GM12875 (cell line): ENCODE measurements around the gene DUSP16.
A peak's percentile ranks its signal among the peaks of the same experiment; 100 is the strongest.

ENCODE experiments used
- H3K4me3 ChIP-seq: one replicate; pipeline ENCODE4 v1.5.1; 2011; ENCODE audit warnings: low read depth, low read length, control low read depth
- TF ChIP-seq, protein P1 (sequence below): IDR thresholded peaks from 2 replicates; pipeline ENCODE4 v1.5.1; 2011; ENCODE audit warnings: low read depth, mild to moderate bottlenecking, control low read depth, inconsistent platforms, low read length, moderate library complexity, borderline replicate concordance; ENCODE audit not compliant: insufficient read depth

Gene DUSP16, protein sequence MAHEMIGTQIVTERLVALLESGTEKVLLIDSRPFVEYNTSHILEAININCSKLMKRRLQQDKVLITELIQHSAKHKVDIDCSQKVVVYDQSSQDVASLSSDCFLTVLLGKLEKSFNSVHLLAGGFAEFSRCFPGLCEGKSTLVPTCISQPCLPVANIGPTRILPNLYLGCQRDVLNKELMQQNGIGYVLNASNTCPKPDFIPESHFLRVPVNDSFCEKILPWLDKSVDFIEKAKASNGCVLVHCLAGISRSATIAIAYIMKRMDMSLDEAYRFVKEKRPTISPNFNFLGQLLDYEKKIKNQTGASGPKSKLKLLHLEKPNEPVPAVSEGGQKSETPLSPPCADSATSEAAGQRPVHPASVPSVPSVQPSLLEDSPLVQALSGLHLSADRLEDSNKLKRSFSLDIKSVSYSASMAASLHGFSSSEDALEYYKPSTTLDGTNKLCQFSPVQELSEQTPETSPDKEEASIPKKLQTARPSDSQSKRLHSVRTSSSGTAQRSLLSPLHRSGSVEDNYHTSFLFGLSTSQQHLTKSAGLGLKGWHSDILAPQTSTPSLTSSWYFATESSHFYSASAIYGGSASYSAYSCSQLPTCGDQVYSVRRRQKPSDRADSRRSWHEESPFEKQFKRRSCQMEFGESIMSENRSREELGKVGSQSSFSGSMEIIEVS

DNA sequence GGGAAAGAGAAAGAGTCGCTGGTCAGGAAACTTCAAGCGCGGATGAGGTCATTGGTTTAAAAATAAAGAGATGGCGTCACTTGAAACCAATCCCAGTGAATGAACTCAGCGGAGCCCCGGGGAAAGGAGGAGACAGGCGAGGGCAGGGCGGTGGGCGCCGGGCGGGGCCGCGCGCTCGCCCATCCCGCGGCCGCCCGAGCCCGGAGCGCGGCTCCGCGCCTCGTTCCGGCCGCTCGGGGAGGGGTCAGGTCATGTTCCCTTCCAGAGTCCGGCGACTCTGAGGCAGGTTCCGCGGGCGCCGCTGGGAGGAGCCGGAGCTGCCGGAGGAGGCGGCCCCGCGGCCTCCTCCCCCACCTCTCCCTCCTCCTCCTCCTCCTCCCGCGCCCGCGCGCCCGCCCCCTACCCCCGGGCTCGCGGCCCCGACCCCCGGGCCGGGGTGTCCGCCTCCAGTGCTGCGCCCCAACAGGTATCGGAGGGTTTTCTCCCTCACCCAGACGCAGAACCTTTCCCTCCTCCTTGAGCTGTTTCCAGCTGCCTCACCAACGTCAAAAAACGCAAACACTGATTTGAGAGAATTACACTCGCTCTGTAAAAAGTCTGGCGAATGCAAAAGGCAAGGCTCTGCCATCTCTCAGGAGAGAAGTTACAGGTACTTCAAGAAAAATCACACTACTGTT, at the start of gene DUSP16:
Gene DUSP16, minus strand, starts transcription at position 279 of the 677 bp plus-strand sequence. CDS start 41,765 bp downstream, outside the sequence.
- H3K4me3 ChIP-seq = peak within 1 kb of the TSS; percentile 75

DNA sequence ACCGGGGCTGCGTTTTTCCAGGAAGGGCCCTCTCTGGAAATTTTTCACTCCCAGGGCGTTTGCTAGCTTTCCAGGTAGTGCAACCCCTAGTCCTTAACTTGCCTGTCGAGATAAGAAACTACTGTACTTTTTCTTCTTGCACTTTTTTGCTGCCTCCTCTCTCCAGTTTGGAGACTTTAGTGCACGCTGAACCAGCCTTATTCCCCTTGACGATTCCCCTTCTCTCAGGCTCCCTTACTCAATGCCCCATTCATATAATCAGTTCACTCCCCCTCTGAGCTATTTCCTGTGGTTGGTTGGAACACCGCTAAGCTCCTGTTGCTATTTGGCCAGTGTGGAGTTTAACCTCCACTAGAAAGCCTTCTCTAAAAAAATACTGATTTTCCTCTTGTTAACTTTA, 49.7 kb upstream of the DUSP16 start:
- peak overlapping the region; percentile 69 for H3K4me3 ChIP-seq
- TF ChIP-seq, protein P1, sequence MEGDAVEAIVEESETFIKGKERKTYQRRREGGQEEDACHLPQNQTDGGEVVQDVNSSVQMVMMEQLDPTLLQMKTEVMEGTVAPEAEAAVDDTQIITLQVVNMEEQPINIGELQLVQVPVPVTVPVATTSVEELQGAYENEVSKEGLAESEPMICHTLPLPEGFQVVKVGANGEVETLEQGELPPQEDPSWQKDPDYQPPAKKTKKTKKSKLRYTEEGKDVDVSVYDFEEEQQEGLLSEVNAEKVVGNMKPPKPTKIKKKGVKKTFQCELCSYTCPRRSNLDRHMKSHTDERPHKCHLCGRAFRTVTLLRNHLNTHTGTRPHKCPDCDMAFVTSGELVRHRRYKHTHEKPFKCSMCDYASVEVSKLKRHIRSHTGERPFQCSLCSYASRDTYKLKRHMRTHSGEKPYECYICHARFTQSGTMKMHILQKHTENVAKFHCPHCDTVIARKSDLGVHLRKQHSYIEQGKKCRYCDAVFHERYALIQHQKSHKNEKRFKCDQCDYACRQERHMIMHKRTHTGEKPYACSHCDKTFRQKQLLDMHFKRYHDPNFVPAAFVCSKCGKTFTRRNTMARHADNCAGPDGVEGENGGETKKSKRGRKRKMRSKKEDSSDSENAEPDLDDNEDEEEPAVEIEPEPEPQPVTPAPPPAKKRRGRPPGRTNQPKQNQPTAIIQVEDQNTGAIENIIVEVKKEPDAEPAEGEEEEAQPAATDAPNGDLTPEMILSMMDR = no peak

More for the DNA sequence above, at the start of gene DUSP16:
- TF ChIP-seq, protein P1 = peak; percentile 22; the same call in 1 of the 2 replicates

DNA sequence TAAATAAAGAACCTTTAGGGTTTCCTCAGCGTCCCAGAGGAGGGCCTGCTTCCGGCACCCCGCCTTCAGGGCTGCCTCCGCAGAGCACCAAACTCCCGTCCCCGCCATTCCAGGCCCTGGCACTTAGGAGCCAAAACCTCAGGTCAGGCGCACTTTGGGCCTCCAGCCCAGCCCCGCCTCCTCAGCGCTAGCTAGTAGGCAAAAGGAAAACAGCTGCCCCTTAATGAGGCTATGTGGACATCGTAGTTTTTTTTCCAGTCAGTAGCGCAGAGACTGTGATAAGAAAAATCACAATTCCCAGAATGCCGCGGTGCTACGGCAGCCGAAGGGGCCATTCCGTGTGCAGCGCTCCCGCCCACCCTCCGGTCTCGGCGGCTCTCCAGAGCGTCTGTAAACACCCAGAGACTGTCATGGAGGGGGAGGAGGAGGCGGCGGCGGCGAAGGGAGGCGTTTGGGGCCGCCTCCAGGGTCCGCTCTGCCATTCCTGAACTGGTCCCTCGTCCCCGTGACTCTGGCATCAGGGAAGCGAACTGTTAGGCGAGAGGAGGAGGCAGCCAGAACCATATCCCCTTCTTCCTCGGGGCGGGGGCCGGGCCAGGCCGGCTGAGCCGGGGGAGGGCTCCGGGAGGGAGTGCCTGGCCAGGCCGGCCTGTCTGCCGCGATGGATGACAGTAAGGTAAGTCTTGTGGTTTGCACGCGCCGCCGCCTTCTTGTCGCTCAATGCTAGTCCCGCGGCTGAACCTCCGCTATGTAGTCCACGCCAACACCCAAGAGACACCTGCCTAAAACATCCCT, 49.0 kb upstream of the DUSP16 start, which contains the start of gene CREBL2:
Gene CREBL2, plus strand, starts transcription at position 365 of the 795 bp plus-strand sequence. Its CDS starts 297 bp downstream, at position 662.
- TF ChIP-seq, protein P1 = no peak
- H3K4me3 ChIP-seq = peak within 1 kb of the TSS; percentile 69

DNA sequence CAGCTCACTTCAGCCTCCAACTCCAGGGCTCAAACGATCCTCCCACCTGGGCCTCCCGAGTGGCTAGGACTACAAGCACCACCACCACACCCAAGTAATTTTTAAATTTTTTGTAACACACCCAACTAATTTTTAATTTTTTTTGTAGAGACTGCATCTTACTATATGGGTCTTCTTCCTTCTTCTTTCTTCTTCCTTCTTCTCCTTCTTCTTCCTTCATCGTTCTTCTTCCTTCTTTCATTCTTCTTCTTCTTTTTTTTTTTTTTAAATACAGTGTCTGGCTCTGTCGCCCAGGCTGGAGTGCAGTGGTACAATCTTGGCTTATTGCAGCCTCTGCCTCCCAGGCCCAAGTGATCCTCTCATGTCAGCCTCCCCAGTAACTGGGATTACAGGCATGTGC, 48.0 kb upstream of the DUSP16 start:
- no peak overlapping the region for H3K4me3 ChIP-seq
- TF ChIP-seq, protein P1 = no peak

DNA sequence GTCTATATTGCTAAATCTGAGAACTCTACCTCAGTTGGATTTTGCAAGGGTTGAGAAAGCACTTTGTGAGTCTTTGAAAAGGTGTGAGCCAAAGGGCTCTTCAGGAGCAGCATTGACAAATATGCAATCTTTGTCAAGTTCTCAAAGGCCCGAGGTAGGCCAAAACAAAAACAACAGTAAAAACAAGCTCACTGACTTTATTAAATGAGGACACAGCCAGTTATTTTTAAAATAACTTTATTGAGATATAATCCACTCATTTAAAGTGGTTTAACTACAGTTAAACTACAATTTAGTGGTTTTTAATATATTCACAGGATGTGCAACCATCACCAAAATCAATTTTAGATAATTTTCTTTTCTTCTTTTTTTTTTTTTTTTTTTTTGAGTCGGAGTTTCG, 47.0 kb upstream of the DUSP16 start:
- TF ChIP-seq, protein P1 = no peak
- H3K4me3 ChIP-seq = no peak overlapping the region

DNA sequence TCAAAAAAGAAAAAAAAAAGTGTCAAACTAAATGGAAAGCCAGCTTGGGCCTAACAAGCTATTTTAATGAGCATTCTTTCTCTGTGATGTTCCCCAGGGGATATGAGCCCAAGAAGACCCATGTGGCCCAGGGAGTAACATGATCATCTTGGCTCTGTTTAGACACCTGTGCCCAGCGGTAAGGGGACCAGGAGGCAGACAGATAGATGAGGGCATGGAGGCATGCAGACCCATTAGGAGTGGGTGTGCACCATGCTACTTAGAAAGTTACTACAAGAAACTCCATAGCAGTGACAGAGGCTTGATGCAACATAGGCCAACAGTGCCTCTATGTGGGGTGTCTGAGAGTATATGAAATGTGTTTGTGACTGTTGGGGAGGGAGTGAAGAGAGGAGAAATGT, 45.9 kb upstream of the DUSP16 start:
- H3K4me3 ChIP-seq = no peak overlapping the region
- TF ChIP-seq, protein P1 = peak; percentile 30; the same call in 1 of the 2 replicates
